Gastroesophageal sphincter (tissue), 3 donors: ENCODE data around the gene GRPR.

Experiments
- EP300 ChIP-seq: sonication (generic); formaldehyde crosslinking; IDR thresholded peaks from one replicate; pipeline ENCODE4 v1.6.1; 2017; ENCODE audit warnings: antibody characterized with exemption, mild to moderate bottlenecking
- POLR2A ChIP-seq, 2 donors: fragments of 450-650 bp; IDR thresholded peaks; one replicate each; pipeline ENCODE4 v1.6.1; 2017; ENCODE audit warnings: antibody characterized with exemption in 2 of 2, mild to moderate bottlenecking in 2 of 2, moderate library complexity in 1 of 2
- POLR2AphosphoS5 ChIP-seq: sonication (generic); formaldehyde crosslinking; IDR thresholded peaks from one replicate; pipeline ENCODE4 v1.6.1; 2017; ENCODE audit warnings: antibody characterized with exemption
- TF ChIP-seq, protein P1 (sequence below), 4 experiments: fragments of 200-600 bp in 2 of 4; fragments of 450-650 bp in 2 of 4; sonication (generic) in 1 of 4; IDR thresholded peaks; one replicate each; pipeline ENCODE4 v1.5.1; 2017 to 2019; ENCODE audit warnings: antibody characterized with exemption in 4 of 4, mild to moderate bottlenecking in 2 of 4, moderate library complexity in 2 of 4

DNA sequence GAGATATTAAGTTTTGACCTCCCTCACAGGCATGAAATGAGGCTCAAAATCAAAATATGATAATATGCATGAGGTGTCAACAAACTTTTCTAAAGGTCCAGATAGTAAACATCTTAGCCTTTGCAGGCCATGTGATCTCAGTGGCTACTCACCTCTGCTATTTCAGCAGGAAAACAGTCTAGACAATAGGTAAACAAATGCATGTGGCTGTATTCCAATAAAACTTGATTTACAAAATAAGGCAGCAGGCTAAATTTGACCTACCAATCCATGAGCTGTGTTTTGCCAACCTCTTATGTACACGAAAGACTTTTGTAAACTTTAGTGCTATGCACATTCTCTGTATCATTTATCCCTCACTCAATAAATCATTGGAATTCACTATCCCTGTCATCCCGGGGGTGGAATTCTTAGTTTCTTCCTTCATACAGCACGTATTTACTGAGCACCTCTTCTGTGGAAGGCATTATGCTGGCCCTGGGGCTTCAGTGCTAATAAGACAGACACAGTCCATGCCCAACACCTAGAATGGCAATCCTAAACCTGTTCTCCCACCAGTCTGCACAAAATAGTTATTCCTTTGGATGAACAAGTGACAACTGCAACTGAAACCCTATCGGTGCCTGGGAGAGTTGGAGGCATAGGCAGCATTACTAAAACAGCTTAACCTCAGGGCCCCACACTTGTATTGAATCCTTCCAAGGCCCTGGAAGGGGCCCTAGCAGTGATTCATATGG, 63.8 kb downstream of the GRPR start:
- TF ChIP-seq, protein P1, sequence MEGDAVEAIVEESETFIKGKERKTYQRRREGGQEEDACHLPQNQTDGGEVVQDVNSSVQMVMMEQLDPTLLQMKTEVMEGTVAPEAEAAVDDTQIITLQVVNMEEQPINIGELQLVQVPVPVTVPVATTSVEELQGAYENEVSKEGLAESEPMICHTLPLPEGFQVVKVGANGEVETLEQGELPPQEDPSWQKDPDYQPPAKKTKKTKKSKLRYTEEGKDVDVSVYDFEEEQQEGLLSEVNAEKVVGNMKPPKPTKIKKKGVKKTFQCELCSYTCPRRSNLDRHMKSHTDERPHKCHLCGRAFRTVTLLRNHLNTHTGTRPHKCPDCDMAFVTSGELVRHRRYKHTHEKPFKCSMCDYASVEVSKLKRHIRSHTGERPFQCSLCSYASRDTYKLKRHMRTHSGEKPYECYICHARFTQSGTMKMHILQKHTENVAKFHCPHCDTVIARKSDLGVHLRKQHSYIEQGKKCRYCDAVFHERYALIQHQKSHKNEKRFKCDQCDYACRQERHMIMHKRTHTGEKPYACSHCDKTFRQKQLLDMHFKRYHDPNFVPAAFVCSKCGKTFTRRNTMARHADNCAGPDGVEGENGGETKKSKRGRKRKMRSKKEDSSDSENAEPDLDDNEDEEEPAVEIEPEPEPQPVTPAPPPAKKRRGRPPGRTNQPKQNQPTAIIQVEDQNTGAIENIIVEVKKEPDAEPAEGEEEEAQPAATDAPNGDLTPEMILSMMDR (IDR thresholded peaks at IDR 0.05), result no peak
- TF ChIP-seq POLR2A (IDR thresholded peaks at IDR 0.05) (no peak), POLR2AphosphoS5 (no peak), EP300 (no peak)
